Left forelimb (tissue), 1 donor: ENCODE data around the gene DEFB123.
"Not testable (repeated sequence)": the region's sequence is repeated elsewhere in the genome, so short reads cannot be mapped to it uniquely, and the experiment has no call there.

Experiments used
- DNase-seq: peaks from one replicate; pipeline ENCODE4 v3.0.0-alpha.2; 2018; ENCODE audit warnings: low spot score

Gene DEFB123, protein sequence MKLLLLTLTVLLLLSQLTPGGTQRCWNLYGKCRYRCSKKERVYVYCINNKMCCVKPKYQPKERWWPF

DNA sequence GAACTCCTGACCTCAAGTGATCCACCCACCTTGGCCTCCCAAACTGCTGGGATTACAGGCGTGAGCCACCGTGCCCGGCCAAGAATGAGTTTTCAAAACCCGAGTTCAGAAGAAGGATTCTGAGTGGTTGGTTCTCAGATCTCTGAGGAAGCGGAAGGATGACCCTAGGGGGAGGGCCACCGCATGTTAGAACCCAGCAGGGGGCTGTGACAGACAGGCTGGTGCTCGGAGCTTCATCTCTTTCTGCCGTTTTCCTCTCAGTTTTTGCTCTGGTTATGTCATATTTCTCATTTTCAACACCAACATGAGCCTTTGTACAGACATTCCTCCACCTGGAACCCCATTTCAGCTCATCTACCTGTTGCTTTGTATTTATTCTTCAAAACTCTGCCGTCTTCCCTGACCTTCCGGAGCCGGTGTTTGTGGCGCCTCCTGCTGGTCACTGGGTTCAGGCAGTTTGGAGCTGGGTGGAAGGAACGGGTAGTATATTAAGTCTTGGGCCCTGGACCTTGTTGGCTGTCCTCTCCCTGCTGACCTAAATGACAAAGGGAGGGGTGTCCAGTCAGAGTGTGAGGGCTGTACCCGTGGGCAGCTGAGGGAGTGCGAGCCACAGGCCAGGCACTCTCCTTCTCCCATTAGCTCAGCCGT lies at the start of gene DEFB123:
Gene DEFB123, plus strand, starts transcription at position 621 of the 648 bp plus-strand sequence. CDS start 67 bp downstream, outside the sequence.
- DNase-seq = no peak

DNA sequence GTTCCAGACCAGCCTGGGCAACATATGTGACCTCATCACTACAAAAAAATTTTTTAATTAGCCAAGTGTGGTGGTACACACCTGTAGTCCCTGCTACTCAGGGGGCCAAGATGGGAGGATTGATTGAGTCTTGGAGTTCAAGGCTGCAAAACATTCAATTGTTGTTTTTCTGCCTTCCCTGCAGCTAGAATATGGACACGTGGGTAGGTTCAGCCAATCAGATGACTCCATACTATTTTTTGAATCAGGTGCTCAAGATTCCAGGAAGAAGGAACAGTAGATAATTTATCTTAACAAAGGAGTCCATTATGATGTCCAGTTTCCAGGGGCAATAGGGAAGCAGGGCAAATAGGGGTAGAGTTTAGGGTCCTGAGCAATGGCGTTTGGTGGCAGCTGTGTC lies 47.6 kb upstream of the DEFB123 start:
- no peak for DNase-seq

DNA sequence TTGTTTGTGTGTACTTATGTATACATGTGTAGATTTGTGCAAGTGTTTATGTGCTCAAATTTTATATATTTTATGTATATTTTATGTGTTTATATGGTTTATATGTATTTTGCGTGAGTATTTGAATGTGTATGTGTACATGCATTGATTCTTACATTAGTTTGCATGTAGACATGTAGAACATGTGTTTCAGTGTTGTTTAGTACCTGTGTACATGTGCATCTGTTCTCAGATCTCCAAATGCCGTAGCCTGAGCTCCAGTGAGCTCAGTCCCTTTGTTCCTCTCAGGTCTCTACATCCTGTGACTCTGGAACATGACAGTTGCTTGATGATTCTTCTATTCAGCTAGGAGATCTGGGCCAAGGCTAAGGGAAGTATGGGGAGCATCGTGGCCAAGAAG lies 45.5 kb upstream of the DEFB123 start:
- no peak for DNase-seq

DNA sequence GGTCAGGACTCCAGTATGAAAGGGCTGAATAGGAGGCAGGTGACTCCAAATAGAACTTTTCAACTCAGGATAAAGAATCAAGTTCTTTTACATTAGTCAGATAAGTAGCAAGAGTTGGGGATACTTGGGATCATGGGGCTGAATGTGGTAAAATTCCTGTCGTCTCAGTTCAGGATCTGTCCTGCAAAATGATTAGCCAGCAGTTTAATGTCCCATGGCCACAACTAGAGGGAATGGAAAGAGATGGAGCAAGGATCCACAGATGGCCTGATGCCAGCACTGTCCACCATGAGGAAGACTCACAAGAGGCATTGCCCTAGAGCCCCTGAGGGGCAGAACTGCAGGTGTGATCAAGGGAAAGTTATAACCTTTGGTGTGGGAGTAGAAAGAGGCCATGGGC lies 36.5 kb upstream of the DEFB123 start:
- no peak for DNase-seq

DNA sequence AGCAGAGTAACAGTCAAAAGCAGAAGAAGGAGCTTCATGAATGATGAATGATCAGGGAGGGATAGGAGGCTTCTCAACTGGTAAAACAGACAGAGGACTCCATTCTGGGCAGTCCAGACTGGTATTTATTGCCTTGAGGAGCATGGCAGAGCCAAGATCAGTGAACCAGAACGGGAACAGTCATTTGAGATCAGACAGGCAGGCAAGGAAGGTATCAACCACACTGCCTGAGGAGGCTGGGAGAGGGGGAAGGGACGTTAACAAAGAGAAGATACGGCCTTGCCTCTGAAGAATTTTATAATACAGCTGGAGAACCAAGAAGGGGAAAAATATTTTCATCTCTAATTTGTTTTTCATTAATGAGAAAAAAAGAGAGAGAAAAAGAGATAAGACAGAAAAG lies 34.3 kb upstream of the DEFB123 start, which contains the start of gene DEFB121:
Gene DEFB121, minus strand, starts transcription at position 101 of the 400 bp plus-strand sequence. Its CDS starts 63 bp downstream, at position 38.
- DNase-seq = no peak

DNA sequence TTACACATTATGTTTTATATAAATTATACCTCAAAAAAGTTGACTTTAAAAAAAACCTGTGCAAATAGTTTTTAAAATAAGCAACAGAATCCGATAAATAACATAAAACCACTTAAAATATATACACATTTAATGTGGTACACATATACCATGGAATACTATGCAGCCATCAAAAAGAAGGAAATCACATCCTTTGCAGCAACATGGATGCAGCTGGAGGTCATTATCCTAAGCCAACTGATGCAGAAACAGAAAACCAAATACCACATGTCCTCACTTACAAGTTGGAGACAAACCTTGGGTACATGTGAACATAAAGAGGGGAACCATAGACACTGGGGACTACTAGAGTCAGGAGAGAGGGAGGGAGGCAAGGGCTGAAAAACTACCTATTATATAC lies 30.4 kb upstream of the DEFB123 start:
- DNase-seq = no peak

DNA sequence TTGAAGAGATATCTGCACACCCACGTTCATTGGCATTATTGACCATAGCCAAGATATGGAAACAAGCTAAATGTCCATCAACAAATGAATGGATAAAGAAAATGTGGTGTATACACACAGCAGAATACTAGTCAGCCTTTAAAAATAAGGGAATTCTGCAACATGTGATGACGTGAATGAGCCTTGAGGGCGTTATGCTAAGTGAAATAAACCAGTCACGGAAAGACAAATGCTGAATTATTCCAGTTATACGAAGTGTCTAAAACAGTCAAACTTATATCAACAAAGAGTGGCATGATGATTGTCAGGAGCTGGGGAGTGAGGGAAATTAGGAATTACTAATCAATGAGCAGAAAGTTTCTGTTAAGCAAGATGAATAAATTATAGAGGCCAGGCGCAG lies 26.1 kb upstream of the DEFB123 start:
- DNase-seq = no peak

DNA sequence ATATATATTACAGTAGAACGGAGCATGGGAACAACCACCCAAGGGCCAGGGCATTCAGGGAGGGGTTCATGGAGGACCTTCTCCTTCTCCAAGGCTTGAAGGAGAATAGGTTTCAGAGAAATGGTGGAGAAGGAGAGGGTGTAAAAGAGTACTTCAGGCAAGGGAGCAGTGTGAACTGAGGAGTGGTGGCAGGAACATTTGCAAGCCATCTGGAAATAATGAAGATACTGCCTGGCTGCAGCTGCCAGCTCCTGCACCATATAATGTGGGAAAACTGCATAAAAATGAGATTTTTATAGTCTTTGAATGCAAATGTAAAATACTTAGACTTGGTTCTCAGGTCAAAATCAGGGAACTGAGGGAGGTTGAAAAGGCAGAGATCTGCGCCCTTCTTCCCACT lies 24.8 kb upstream of the DEFB123 start:
- DNase-seq = no peak

DNA sequence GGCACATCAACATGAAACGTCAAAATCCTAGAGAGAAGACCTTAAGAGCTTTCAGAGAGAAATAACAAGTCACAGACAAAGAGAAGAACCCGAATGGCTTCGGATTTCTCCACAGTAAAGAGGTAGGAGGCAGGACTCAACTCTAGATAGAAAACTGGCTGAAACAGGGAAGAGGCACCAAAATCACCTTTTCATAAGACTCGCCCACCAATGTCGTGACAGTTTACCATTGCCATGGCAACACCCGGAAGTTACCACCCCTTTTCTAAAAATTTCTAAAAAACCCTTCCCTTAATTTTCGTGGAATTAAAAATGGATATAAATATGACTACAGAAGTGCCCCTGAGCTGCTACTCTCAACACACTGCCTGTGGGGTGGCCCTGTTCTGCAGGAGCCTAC lies 22.1 kb upstream of the DEFB123 start:
- no peak for DNase-seq

DNA sequence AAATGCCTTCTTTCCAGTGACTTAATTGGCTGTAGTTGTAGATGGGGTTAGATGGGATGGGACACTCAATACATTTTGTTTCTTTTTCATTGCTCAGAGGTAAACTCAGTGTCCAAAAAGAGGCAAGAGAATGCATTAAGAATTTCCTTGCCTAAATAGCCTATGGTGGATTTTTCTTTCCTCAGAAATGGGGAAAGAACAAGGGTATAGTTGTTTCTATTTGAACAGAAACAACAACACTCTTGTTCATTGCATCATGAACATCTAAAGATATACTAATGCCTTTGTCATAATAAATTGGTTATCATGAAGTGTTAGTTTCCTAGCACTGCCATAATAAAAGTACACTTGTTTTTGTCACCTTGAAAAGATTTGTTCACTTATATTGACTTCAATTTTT lies 14.6 kb upstream of the DEFB123 start:
- DNase-seq = no peak

DNA sequence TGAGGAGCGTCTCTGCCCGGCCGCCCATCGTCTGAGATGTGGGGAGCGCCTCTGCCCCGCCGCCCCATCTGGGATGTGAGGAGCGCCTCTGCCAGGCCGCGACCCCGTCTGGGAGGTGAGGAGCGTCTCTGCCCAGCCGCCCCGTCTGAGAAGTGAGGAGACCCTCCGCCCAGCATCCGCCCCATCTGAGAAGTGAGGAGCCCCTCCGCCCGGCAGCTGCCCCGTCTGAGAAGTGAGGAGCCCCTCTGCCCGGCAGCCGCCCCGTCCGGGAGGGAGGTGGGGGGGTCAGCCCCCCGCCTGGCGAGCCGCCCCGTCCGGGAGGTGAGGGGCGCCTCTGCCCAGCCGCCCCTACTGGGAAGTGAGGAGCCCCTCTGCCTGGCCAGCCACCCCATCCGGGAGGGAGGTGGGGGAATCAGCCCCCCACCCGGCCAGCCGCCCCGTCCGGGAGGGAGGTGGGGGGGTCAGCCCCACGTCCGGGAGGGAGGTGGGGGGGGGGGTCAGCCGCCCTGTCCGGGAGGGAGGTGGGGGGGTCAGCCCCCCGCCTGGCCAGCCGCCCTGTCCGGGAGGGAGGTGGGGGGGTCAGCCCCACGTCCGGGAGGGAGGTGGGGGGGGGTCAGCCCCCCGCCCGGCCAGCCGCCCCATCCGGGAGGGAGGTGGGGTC lies 13.4 kb upstream of the DEFB123 start:
- DNase-seq = not testable (repeated sequence)

DNA sequence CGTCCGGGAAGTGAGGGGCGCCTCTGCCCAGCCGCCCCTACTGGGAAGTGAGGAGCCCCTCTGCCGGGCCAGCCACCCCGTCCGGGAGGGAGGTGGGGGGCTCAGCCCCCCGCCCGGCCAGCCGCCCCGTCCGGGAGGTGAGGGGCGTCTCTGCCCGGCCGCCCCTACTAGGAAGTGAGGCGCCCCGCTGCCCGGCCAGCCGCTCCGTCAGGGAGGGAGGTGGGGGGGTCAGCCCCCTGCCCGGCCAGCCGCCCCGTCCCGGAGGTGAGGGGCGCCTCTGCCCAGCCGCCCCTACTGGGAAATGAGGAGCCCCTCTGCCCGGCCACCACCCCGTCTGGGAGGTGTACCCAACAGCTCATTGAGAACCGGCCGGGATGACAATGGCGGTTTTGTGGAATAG lies 12.9 kb upstream of the DEFB123 start:
- not testable (repeated sequence) for DNase-seq

DNA sequence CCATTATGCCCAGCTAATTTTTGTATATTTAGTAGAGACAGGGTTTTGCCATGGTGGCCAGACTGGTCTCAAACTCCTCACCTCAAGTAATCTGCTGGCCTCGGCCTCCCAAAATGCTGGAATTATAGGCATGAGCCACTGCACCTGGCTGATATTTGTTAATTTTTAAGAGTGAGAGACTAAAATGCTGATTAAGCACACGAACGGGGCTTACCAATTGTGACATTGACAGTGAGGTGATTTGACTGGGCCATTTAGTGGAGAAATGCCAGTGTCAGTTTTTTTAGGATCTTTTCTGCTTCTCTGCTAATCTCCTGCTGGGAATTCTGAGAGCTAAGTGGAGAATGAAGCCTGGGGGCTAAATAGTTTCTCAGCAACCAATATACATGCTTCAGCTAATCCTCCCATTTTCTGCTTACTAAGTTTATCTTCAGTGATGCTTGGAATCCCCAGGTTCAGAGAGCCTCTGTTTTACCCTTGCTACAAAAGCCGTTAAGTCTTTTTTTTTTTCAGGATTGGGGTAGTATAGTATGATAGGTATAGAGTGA lies 9.8 kb upstream of the DEFB123 start:
- DNase-seq = no peak

DNA sequence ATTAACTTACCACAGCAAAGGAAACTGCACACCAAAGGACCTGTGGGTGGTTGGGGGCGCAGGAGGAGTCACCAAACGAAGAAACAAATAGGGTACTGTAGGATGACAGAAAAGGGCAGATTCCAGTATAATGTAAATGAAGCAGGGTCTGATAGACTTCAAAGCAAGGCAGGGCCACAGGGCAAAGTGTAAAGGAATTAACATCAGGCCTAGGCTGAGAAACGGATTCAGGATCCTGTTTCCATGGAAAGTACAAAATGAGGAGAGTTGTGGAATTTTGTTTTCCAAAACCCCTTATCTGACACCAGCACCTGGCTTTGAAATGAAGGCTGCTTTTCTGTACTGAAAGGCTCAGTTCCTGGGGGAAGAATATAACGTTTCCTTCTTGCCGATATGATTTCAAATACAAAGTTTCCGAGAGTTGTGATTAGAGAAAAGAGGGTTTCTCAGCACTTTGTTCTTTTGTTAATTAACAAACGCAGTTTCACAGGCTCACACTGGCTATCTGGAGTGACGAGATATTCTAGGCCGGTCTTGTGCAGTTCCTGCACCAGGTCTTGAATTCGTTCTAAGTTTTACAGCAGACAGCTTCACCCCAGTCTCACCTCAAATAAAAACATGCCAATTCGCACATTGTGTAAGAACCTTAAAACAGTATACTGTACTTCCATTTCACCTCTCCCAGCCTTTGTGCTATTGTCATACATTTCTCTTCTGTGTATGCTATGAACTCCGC lies 5.8 kb downstream of the DEFB123 start:
- no peak for DNase-seq

DNA sequence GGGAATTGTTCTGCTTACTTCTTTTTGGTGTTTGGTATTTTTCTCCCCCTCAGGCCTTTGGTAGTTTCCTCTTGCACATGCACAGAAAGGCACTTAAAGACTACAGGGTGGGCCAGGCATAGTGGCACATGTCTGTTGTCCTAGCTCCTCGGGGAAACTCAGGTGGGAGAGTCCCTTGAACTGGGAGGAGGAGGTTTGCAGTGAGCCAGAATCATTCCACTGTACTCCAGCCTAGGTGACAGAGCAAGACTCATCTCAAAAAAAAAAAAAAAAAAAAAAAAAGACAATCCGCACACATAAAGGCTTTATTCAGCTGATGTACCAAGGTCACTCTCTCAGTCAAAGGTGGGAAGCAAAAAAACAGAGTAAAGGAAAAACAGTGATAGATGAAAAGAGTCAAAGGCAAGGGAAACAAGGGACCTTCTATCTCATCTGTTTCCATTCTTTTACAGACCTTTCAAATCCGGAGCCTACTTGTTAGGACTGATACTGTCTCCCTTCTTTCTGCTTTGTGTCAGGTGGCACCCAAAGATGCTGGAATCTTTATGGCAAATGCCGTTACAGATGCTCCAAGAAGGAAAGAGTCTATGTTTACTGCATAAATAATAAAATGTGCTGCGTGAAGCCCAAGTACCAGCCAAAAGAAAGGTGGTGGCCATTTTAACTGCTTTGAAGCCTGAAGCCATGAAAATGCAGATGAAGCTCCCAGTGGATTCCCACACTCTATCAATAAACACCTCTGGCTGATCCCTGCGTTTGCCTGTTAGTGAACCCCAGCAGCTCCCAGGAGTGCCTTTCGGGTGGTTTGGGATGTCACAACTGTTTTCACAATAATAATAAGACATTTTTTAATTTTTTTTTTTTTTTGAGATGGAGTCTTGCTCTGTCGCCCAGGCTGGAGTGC lies 9.3 kb downstream of the DEFB123 start:
- no peak for DNase-seq

DNA sequence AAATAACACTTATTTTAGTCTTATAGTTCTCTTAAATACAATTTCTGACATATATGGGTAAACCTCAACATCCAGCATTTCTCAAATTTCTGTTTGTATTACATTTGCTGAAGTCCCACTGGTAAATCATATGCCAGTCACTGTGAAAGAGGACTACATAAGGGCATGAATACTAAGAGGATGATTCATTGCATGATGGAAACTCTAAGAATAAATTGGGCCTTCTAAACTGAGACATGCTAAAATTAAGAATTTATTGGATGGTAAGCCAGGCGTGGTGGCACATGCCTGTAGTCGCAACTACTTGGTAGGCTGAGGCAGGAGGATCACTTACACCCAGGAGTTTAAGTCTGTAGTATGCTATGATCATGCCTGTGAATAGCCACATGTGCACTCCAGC lies 12.1 kb downstream of the DEFB123 start:
- no peak for DNase-seq

DNA sequence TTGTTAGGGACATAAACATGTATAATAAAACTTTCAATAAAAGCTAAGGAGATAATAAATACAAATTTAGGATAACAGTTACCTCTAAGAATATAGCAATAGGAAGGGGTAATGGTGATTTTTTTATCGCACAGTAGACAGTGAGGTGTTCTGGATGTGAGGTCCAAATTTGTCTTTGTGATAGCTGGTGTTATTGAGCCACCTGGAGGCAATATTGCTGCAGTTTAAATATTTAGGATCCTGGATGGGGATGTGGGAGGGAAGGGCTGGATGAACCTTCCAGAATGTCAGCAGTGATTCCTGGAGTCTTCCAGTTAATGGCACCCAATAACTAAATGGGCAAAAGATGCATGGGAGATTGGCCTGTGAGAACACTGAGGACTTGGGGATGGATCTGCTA lies 13.9 kb downstream of the DEFB123 start:
- no peak for DNase-seq

DNA sequence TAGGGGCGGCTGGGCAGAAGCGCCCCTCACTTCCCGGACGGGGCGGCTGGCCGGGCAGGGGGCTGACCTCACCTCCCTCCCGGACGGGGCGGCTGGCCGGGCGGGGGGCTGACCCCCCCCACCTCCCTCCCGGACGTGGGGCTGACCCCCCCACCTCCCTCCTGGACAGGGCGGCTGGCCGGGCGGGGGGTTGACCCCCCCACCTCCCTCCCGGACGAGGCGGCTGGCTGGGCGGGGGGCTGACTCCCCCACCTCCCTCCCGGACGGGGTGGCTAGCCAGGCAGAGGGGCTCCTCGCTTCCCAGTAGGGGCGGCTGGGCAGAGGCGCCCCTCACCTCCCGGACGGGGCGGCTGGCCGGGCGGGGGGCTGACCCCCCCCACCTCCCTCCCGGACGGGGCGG lies 30.5 kb downstream of the DEFB123 start:
- DNase-seq = not testable (repeated sequence)

DNA sequence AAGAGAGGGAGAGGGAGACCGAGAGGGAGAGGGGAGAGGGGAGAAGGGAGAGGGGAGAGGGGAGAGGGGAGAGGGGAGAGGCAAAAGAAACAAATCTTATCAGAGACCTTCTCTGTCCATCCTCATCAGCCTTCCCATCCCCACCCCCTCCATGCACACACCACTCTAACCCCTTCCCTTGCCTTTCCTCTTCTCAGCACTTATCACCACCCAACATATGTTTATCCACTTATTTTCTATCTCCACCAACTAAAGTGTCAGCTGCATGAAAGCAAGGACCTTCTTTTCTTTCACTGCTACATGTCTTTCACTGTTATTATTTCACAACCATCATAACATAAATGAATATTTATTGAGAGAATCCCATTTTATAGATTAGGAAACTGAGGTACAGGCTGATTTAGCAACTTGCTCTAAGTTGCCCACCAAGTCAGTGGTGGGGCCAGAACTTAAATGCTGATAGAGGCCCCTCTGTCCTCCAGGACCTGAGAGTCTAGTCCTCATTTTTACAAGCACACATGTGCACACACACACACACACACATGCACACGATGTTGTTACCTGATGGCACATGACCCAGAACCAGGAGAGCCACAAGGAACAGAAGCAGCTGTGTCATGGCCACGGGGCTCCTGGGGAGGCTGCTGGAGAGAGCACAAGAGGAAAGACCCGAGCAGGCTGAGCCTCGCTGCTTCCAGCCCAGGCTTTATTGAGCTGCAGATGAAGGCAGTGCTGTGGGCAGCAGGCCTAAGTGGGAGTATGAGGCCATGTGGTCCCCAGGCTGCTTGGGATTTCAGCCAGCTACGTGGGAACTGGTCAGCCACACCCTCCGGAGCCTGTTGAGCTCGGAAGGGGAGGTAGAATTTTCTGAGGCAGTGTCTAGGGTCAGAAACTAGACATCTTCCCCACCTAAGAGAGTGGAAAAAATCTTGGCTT lies 32.2 kb downstream of the DEFB123 start:
- peak; percentile 64 for DNase-seq

DNA sequence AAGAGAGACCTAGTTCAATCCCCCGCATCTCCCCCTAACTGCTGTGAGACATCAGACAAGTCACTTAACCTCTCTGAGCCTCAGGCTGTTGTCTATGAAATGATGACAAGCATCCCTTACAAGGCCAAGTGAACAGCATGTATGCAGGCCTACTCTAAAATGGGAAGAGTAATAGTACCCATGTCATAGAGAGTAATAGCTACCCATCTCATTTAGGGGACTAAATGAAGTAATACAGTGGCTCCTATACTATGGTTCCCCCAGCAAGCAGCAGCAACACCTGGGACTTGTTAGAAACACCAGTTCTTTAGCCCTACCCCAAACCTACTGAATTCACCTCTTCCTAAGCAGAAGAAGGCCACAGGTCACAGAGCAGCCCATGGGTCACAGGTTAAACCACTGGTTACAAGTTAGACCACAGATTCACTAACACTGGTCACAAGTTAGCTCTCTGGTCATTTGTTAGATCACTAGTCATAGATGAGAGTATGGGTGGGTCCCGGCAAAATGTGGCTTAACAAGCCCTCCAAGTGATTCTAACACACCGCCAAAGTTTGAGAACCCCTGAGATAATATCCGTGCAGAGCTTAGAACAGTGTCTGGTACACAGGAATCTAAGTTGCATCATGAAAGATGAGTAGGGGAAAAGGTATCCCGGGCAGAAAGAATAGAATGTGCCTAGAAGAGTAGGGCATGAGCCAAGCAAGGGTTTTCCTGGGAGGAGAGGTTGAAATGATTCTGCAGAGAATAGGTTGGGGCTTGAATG lies 33.1 kb downstream of the DEFB123 start:
- peak; percentile 30 for DNase-seq
